Measurements from ENCODE around the gene FMO3.

Gene FMO3

GRCh38 chr1:171055966-171056643, 34.6 kb upstream of the FMO3 start:
- Histone ChIP-seq H3K4me2 (ENCODE audit: low read depth, low read length, poor library complexity, severe bottlenecking) (no peak overlapping the region), H3K27ac (ENCODE audit: low read depth, low read length) (no peak overlapping the region), H4K20me1 (ENCODE audit: low read depth, low read length) (no peaks in the 10 kb centered on the region), H3K27me3 (ENCODE audit: low read length) (no peaks in the 10 kb centered on the region), H3K36me3 (ENCODE audit: low read length) (no peaks in the 10 kb centered on the region), H3K9ac (ENCODE audit: low read length) (no peak overlapping the region), H3F3A (ENCODE audit: insufficient read depth) (no peaks in the 10 kb centered on the region), H3K9me2 (replicated peaks; ENCODE audit: insufficient read depth, low read length) (no peaks in the 10 kb centered on the region), H3K4me3 (ENCODE audit: insufficient read depth, low read length, poor library complexity, severe bottlenecking) (no peak overlapping the region), H3K9me3 (ENCODE audit: insufficient read depth, low read length) (no peaks in the 10 kb centered on the region), H2AFZ (ENCODE audit: low read depth, low read length, severe bottlenecking) (no peak overlapping the region), H3K79me2 (ENCODE audit: insufficient read depth, low read length) (no peaks in the 10 kb centered on the region)
- no peak for TF ChIP-seq CTCF (IDR thresholded peaks at IDR 0.05; ENCODE audit: insufficient read depth, low read length, poor library complexity, severe bottlenecking)
- no peak for TF ChIP-seq EZH2phosphoT487 (conservative IDR thresholded peaks at IDR 0.05; ENCODE audit: low read length)

- Histone ChIP-seq H3K9me3 (ENCODE audit: insufficient read depth, low read length) (no peaks in the 10 kb centered on the region), H2AFZ (ENCODE audit: low read depth, low read length, severe bottlenecking) (no peak overlapping the region), H4K20me1 (ENCODE audit: low read depth, low read length) (no peaks in the 10 kb centered on the region), H3F3A (ENCODE audit: insufficient read depth) (no peaks in the 10 kb centered on the region), H3K4me3 (ENCODE audit: insufficient read depth, low read length, poor library complexity, severe bottlenecking) (no peak overlapping the region), H3K9me2 (replicated peaks; ENCODE audit: insufficient read depth, low read length) (no peaks in the 10 kb centered on the region), H3K36me3 (ENCODE audit: low read length) (no peaks in the 10 kb centered on the region), H3K9ac (ENCODE audit: low read length) (no peak overlapping the region), H3K27ac (ENCODE audit: low read depth, low read length) (no peak overlapping the region), H3K27me3 (ENCODE audit: low read length) (no peaks in the 10 kb centered on the region), H3K79me2 (ENCODE audit: insufficient read depth, low read length) (no peaks in the 10 kb centered on the region), H3K4me2 (ENCODE audit: low read depth, low read length, poor library complexity, severe bottlenecking) (no peak overlapping the region)
- TF ChIP-seq CTCF (IDR thresholded peaks at IDR 0.05; ENCODE audit: insufficient read depth, low read length, poor library complexity, severe bottlenecking) (no peak), EZH2phosphoT487 (conservative IDR thresholded peaks at IDR 0.05; ENCODE audit: low read length) (no peak)
Observed at GRCh38 chr1:171061425-171062143, 29.1 kb upstream of the FMO3 start.

GRCh38 chr1:171062902-171063301, 27.8 kb upstream of the FMO3 start:
- Histone ChIP-seq H3K27me3 (ENCODE audit: low read length) (no peaks in the 10 kb centered on the region), H3F3A (ENCODE audit: insufficient read depth) (no peaks in the 10 kb centered on the region), H3K9me2 (replicated peaks; ENCODE audit: insufficient read depth, low read length) (no peaks in the 10 kb centered on the region), H3K9ac (ENCODE audit: low read length) (no peak overlapping the region), H4K20me1 (ENCODE audit: low read depth, low read length) (no peaks in the 10 kb centered on the region), H3K79me2 (ENCODE audit: insufficient read depth, low read length) (no peaks in the 10 kb centered on the region), H3K36me3 (ENCODE audit: low read length) (no peaks in the 10 kb centered on the region), H3K4me3 (ENCODE audit: insufficient read depth, low read length, poor library complexity, severe bottlenecking) (no peak overlapping the region), H3K27ac (ENCODE audit: low read depth, low read length) (no peak overlapping the region), H3K9me3 (ENCODE audit: insufficient read depth, low read length) (no peaks in the 10 kb centered on the region), H2AFZ (ENCODE audit: low read depth, low read length, severe bottlenecking) (no peak overlapping the region), H3K4me2 (ENCODE audit: low read depth, low read length, poor library complexity, severe bottlenecking) (no peak overlapping the region)
- TF ChIP-seq CTCF (IDR thresholded peaks at IDR 0.05; ENCODE audit: insufficient read depth, low read length, poor library complexity, severe bottlenecking) (no peak), EZH2phosphoT487 (conservative IDR thresholded peaks at IDR 0.05; ENCODE audit: low read length) (no peak)
